ENCODE results near the gene ERBB4.

Gene ERBB4

DNA sequence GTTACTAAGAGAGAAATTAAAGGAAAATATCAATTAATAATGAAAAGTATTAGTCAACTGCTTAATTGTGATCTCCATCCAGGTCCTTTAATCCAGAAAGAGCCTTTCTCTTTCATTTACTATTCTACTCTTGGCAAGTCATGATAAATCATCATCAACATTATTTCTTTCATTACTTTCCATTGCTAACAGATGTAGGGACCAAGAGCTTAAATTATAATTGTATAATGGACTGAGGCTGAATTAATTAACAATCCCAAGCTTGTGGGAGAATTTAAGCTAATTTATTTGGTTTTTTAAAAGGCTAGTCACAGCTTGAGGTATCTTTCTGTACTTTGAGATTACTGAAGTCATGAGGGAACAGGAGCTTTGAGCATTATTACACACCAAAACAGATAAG lies 223.9 kb downstream of the ERBB4 start:
- Histone ChIP-seq H3K4me1 (no peaks in the 10 kb centered on the region), H3K4me3 (no peak overlapping the region), H4K20me1 (no peaks in the 10 kb centered on the region), H3K27ac (no peak overlapping the region), H3K27me3 (no peaks in the 10 kb centered on the region), H3K36me3 (no peaks in the 10 kb centered on the region), H3K9ac (no peak overlapping the region), H3K9me3 (no peaks in the 10 kb centered on the region), H3K4me2 (no peak overlapping the region)
- no peak for TF ChIP-seq Cebpa-rat (IDR thresholded peaks at IDR 0.05)

DNA sequence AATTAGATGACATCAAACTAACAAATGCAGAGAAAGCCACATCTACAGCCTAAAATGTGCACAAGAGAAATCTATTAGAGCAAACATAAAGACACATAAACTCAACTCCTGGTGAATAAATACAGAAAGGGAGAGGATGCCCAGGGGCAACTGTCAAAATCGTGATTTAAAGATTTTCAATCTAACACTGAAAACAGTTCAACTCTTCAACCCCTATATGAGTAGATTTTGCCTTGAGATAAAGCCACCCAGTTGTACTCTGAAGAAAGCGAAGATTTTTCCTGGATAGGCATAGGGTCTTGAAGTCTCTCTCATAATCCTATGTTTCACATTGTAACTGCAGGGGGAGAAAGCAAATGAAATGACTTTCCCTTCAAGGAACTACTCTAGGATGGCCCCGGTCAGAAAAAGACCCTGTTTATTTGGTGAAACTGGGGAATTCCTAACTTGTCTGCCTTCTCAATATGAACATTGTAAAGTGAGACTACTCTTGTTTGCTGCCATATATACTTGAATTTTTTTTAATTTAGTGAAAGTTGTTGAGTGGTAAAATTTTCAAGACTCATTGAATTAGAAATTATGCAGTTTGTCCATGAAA lies 226.7 kb downstream of the ERBB4 start:
- Histone ChIP-seq H3K36me3 (no peaks in the 10 kb centered on the region), H3K27ac (no peak overlapping the region), H3K9me3 (no peaks in the 10 kb centered on the region), H3K4me1 (no peaks in the 10 kb centered on the region), H3K4me2 (no peak overlapping the region), H3K9ac (no peak overlapping the region), H3K27me3 (no peaks in the 10 kb centered on the region), H3K4me3 (no peak overlapping the region), H4K20me1 (no peaks in the 10 kb centered on the region)
- no peak for TF ChIP-seq Cebpa-rat (IDR thresholded peaks at IDR 0.05)

DNA sequence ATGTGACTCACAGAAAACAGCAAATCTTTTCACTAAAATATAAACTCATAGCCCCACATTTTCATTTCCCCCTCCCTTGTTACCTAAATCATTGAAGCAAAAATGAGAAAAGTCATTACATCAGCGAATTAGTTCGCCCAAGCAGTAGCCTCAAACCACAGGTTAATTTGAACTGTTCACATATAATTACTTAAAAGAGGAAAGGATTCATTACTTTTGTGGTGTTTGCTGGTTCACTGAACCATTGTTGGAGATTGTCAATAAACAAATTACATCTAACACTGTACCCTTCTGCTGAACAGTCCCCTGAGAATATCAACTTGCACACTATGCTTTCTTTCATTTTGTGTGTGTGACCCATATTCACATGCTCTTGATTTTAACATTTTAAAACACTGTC lies 238.7 kb downstream of the ERBB4 start:
- no peak overlapping the region for H3K9ac ChIP-seq
- H3K4me1 ChIP-seq = peaks cover 12% of the 10 kb centered on the region
- no peaks in the 10 kb centered on the region for H3K36me3 ChIP-seq
- H3K9me3 ChIP-seq = no peaks in the 10 kb centered on the region
- H4K20me1 ChIP-seq = no peaks in the 10 kb centered on the region
- no peak for TF ChIP-seq Cebpa-rat (IDR thresholded peaks at IDR 0.05)
- H3K27me3 ChIP-seq = no peaks in the 10 kb centered on the region
- peak overlapping the region; percentile 6 for H3K4me2 ChIP-seq
- H3K27ac ChIP-seq = no peak overlapping the region
- H3K4me3 ChIP-seq = no peak overlapping the region

DNA sequence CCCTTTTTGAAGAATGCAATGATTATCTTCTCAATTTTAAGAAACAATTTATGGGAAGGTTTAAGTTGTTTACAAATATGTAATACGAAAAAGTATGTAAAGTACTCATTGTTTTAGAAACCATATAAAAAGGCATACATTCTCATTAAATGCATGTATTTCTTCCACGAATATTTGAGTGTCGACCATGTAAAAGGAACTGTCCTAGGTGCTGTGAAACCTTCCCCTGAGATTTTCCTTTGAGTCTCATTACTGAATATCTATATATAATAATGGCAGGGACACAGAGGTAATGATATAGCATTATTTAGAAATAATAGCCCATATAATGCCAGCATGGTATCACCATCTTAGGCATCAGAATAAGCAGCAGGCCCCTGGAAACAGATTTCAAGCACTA lies 239.3 kb downstream of the ERBB4 start:
- H4K20me1 ChIP-seq = no peaks in the 10 kb centered on the region
- no peaks in the 10 kb centered on the region for H3K36me3 ChIP-seq
- H3K27me3 ChIP-seq = no peaks in the 10 kb centered on the region
- H3K4me1 ChIP-seq = peaks cover 12% of the 10 kb centered on the region
- H3K9me3 ChIP-seq = no peaks in the 10 kb centered on the region
- no peak overlapping the region for H3K4me3 ChIP-seq
- no peak for TF ChIP-seq Cebpa-rat (IDR thresholded peaks at IDR 0.05)
- H3K27ac ChIP-seq = no peak overlapping the region
- no peak overlapping the region for H3K9ac ChIP-seq
- H3K4me2 ChIP-seq = peak overlapping the region; percentile 6; the same call in 1 of the 2 replicates

DNA sequence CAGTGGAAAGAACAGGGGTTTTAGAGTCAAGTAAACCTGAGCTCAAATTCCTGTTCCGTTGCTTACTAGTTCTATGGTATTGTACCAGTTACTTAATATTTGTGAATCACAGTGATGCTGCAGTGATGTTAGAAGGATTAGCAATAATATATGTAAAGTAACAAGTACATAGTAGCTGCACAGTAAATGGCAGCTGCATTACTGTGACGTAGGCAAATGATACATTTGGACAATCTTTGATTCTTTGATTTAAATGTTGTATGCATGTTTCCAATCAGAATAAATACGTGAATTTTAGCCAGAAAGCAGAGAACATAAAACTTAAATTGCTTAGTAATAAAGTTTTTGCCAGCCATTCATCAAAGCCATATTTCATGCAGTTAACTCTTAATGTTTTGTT lies 243.0 kb downstream of the ERBB4 start:
- H3K4me2 ChIP-seq = no peak overlapping the region
- H3K9me3 ChIP-seq = no peaks in the 10 kb centered on the region
- H3K27ac ChIP-seq = no peak overlapping the region
- H3K9ac ChIP-seq = no peak overlapping the region
- no peak overlapping the region for H3K4me3 ChIP-seq
- H3K4me1 ChIP-seq = peaks cover 12% of the 10 kb centered on the region
- H3K27me3 ChIP-seq = no peaks in the 10 kb centered on the region
- no peak for TF ChIP-seq Cebpa-rat (IDR thresholded peaks at IDR 0.05)
- no peaks in the 10 kb centered on the region for H4K20me1 ChIP-seq
- no peaks in the 10 kb centered on the region for H3K36me3 ChIP-seq

DNA sequence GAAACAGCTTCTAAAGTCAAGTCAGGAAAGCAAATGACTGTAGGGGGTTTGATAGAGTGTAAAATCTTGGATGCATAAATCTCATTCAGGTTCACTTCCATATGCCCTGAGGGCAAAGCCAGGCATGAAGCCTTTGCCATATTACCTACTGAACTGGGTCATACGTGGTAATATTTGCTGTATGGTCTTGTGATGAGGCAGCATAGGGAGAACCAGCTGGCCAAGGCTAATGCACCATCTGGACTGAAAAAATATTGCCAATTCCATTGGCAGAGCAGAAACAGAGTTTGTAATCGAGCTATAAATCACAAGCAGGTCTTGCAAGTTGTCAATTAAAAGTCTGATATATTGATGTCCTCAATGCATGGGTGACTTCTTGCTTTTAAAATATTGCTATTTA lies 243.8 kb downstream of the ERBB4 start:
- Histone ChIP-seq H3K9ac (no peak overlapping the region), H3K27me3 (no peaks in the 10 kb centered on the region), H3K9me3 (no peaks in the 10 kb centered on the region), H3K4me2 (no peak overlapping the region), H4K20me1 (no peaks in the 10 kb centered on the region), H3K4me3 (no peak overlapping the region), H3K27ac (no peak overlapping the region), H3K36me3 (no peaks in the 10 kb centered on the region), H3K4me1 (peaks cover 5% of the 10 kb centered on the region)
- no peak for TF ChIP-seq Cebpa-rat (IDR thresholded peaks at IDR 0.05)

DNA sequence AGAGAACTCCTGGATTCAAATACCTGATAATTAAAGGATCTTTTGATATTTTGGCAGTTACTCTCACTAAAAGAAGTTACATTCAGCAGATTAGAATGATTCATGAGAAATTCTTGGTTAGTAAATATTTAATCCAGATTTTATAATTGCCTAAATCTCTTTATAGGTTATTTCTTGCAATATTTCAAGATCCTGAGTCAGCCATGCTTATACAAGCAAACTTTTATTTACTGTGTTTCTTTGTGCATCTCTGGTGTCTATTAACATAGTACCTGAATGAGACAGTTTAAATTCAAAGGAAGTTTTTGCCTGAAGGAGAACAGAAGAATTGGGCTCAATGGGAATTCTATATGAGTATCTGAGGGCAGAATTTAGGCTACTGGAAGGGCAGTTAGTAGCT lies 249.3 kb downstream of the ERBB4 start:
- Histone ChIP-seq H3K36me3 (no peaks in the 10 kb centered on the region), H3K9ac (no peak overlapping the region), H3K9me3 (no peaks in the 10 kb centered on the region), H3K27me3 (no peaks in the 10 kb centered on the region), H3K4me1 (no peaks in the 10 kb centered on the region), H4K20me1 (no peaks in the 10 kb centered on the region), H3K4me3 (no peak overlapping the region), H3K27ac (no peak overlapping the region), H3K4me2 (no peak overlapping the region)
- no peak for TF ChIP-seq Cebpa-rat (IDR thresholded peaks at IDR 0.05)

DNA sequence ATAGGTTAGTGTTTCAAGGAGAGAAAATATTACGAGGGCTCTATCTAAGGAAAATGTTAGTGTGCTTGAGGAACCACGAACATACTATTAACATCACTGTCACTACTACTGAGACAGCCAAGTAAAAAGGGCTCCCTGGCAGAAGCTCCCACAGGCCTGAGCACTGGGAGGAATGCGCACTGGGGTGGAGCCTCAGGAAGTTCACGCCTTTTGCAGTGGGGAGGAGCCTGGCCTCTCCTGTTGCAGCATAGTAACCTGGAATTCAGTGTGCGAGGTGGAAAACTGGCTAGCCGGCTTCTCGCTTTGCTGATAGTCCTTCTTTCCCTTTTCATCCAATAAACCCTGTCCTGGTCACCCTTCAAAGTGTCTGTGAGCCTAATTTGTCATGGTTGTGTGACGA lies 250.3 kb downstream of the ERBB4 start:
- Histone ChIP-seq H4K20me1 (no peaks in the 10 kb centered on the region), H3K27ac (no peak overlapping the region), H3K27me3 (no peaks in the 10 kb centered on the region), H3K4me2 (no peak overlapping the region), H3K4me3 (no peak overlapping the region), H3K9ac (no peak overlapping the region), H3K4me1 (no peaks in the 10 kb centered on the region), H3K9me3 (no peaks in the 10 kb centered on the region), H3K36me3 (no peaks in the 10 kb centered on the region)
- no peak for TF ChIP-seq Cebpa-rat (IDR thresholded peaks at IDR 0.05)

DNA sequence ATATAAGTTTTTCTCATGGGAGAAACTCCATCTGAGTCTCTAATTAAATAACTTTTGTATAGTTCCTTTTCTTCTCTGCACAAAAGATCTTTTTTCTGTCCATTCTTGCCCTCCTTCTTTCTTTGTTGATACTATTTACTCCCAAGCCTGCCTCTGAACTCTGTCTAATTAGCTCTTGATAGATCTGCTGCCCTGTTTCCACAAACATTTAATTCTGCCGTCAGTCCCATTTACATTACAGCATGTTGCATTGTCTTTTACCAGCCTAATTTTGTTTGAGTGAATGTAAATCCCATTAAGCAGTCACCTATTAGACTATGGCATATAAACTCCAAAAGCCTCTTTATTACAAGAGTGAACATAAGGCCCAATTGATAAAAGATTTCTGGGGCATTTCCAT lies 254.4 kb downstream of the ERBB4 start:
- Histone ChIP-seq H3K36me3 (no peaks in the 10 kb centered on the region), H3K27me3 (no peaks in the 10 kb centered on the region), H3K4me2 (no peak overlapping the region), H3K4me3 (no peak overlapping the region), H3K4me1 (no peaks in the 10 kb centered on the region), H4K20me1 (no peaks in the 10 kb centered on the region), H3K9ac (no peak overlapping the region), H3K27ac (no peak overlapping the region), H3K9me3 (no peaks in the 10 kb centered on the region)
- no peak for TF ChIP-seq Cebpa-rat (IDR thresholded peaks at IDR 0.05)

DNA sequence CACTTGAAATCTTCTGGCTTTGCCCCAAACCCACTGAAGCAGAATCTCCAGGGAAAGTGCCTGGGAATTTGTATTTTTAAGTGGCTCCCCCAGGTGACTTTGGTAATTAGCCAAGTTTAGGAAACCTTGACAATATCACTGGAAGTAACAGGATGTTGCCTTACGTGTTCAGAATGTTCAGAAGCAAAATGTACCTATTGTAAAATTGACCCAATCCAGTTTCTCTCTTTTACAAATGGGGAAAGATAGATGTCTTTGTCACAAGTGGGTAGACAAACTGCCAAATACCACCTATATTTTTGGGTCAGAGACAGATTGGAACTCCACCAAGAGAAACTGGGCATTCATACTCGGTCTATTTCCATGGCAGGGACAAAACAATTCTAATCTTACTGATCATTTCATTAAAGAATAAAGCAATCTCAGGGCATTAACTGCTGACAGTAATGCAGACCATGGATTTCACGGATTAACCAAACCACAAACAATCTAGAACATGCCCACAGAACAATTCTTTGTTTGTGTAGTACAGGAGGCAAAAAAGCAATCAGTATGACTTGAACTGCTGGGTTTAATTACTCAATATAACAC lies 255.8 kb downstream of the ERBB4 start:
- Histone ChIP-seq H3K27me3 (no peaks in the 10 kb centered on the region), H3K4me1 (no peaks in the 10 kb centered on the region), H3K4me2 (no peak overlapping the region), H4K20me1 (no peaks in the 10 kb centered on the region), H3K36me3 (no peaks in the 10 kb centered on the region), H3K27ac (no peak overlapping the region), H3K4me3 (no peak overlapping the region), H3K9me3 (no peaks in the 10 kb centered on the region), H3K9ac (no peak overlapping the region)
- TF ChIP-seq Cebpa-rat (IDR thresholded peaks at IDR 0.05) = no peak

DNA sequence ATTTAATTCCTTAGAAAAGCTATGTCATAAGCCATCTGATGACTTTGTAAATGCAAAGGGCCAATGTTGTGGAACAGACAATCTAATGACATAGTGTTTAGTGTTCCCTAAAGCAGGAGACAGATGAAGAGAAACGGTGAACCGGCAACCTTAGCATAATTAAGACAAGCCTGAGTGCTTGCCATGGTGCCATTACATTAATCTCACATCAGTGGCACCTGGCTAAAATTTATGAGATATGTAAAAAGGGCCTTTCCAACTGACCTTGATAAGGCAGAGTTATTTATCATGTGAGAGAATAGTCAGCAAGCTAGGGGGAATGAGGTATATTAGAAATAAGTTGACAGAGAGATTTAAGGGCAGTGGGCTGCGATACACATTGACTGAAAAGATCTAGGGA lies 261.8 kb downstream of the ERBB4 start:
- no peaks in the 10 kb centered on the region for H4K20me1 ChIP-seq
- no peak overlapping the region for H3K9ac ChIP-seq
- no peaks in the 10 kb centered on the region for H3K4me1 ChIP-seq
- H3K36me3 ChIP-seq = no peaks in the 10 kb centered on the region
- H3K27me3 ChIP-seq = no peaks in the 10 kb centered on the region
- no peak overlapping the region for H3K27ac ChIP-seq
- H3K9me3 ChIP-seq = no peaks in the 10 kb centered on the region
- no peak overlapping the region for H3K4me3 ChIP-seq
- H3K4me2 ChIP-seq = no peak overlapping the region
- TF ChIP-seq Cebpa-rat (IDR thresholded peaks at IDR 0.05) = no peak

Measured in BLaER1 (cell line).